Heart left ventricle (tissue), 16 donors: ENCODE results near the gene ERGIC1. TPM values are rescaled to one million over a fixed set of nuclear protein-coding genes. Genes with fewer than 3 reads are reported as not detected.

Experiments used
- ATAC-seq, 4 donors: fragments of 200-7000 bp; cut with Tn5 transposase; one replicate each; pipeline ENCODE4 v1.9.1; 2020 to 2022; ENCODE audit warnings: moderate library complexity in 4 of 4, mild to moderate bottlenecking in 3 of 4, moderate number of reproducible peaks in 1 of 4
- DNase-seq, 5 donors: peaks; one replicate each; pipeline ENCODE4 v3.0.0-alpha.2; 2020
- H3K27ac ChIP-seq, 12 donors: fragments of 200-600 bp; sonication (generic) in 4 of 12; one replicate each; pipeline versions ENCODE4 v1.5.0 to v1.8.0; 2016 to 2022; ENCODE audit warnings: mild to moderate bottlenecking in 2 of 12
- H3K27me3 ChIP-seq, 9 donors: fragments of 200-600 bp; sonication (generic) in 2 of 9; one replicate each; pipeline versions ENCODE4 v1.5.1 to v1.8.0; 2016 to 2022; ENCODE audit warnings: mild to moderate bottlenecking in 3 of 9
- H3K36me3 ChIP-seq, 9 donors: fragments of 200-600 bp; sonication (generic) in 2 of 9; one replicate each; pipeline versions ENCODE4 v1.5.0 to v1.8.0; 2018 to 2022; ENCODE audit warnings: mild to moderate bottlenecking in 2 of 9
- H3K4me1 ChIP-seq, 12 donors: fragments of 200-600 bp; sonication (generic) in 4 of 12; one replicate each; pipeline versions ENCODE4 v1.5.0 to v1.8.0; 2016 to 2022; ENCODE audit warnings: mild to moderate bottlenecking in 3 of 12
- H3K4me3 ChIP-seq, 12 donors: fragments of 200-600 bp; sonication (generic) in 4 of 12; one replicate each; pipeline versions ENCODE4 v1.5.0 to v1.8.0; 2017 to 2022; ENCODE audit warnings: mild to moderate bottlenecking in 9 of 12, moderate library complexity in 4 of 12
- H3K9me3 ChIP-seq, 12 donors: fragments of 200-600 bp; sonication (generic) in 4 of 12; one replicate each; pipeline versions ENCODE4 v1.5.0 to v1.8.0; 2016 to 2022; ENCODE audit warnings: mild to moderate bottlenecking in 1 of 12
- CTCF ChIP-seq, 12 donors: fragments of 200-600 bp; sonication (generic) in 4 of 12; IDR thresholded peaks; one replicate each; pipeline versions ENCODE4 v1.5.0 to v1.8.0; 2018 to 2022; ENCODE audit warnings: antibody characterized with exemption in 12 of 12, mild to moderate bottlenecking in 5 of 12
- POLR2A ChIP-seq, 2 donors: fragments of 450-650 bp; IDR thresholded peaks; one replicate each; pipeline ENCODE4 v1.6.1; 2017; ENCODE audit warnings: antibody characterized with exemption in 2 of 2, mild to moderate bottlenecking in 2 of 2, moderate library complexity in 2 of 2
- WGBS, 4 donors: extraction: QIAGEN DNeasy Blood & Tissue Kit in 2 of 4; methylation state at CpG; one replicate each; pipeline versions ENCODE4 v1.1.5 to v1.1.7; 2013 to 2018; 5-methylcytosine and 5-hydroxymethylcytosine counted together
- intact Hi-C, 10 donors: fragments of 100-400 bp; cut with DNase I; formaldehyde crosslinking; loops; one replicate each; pipeline versions ENCODE4 v1.11.1 to v1.14.2; 2022
- polyA plus RNA-seq, 2 donors: library from polyadenylated mRNA; stranded (reverse); fragments of 200-250 nt; gene quantifications; one replicate each; pipeline ENCODE4 v1.2.3, GENCODE V29; 2013
- total RNA-seq, 9 donors: library from RNA; depleted of rRNA in 2 of 9; stranded (reverse); fragments of >200 nt in 2 of 9; fragmentation: NEBNext Ultra II Directional in 3 of 9; extraction: Animal tissue kit (Norgen Biotek cat#: 25700) in 3 of 9; gene quantifications; one replicate each; pipeline versions ENCODE4 v1.1.0 to v1.2.4, GENCODE V29; 2016 to 2023
- donor health status: ischemic (EF 13 %, LVEDD 7.1; RV severe dilation, severe dysfunction).
- donor health status: healthy with polysubstance abuse.
- donor health status: DM: no; HTN: yes; CAD: no.
- donor health status: DM: no; HTN: no; CAD: no.
- donor health status: ischemic (EF 25% LVEDD 6.9; RV normal size, moderate dysfunction).
- donor health status: ischemic (EF 25% LVEDD 5.7; RV mildly dilated, moderate dysfunction).
- donor health status: healthy.
- donor health status: DM: yes; HTN: yes; CAD: no.
- donor health status: ischemic (EF 35%, LVEDD 5.7; RV mildly dilated, moderate dysfunction).
- donor health status: nonischemic (EF 11% LVEDD 7.7; RV severe dilation, severe dysfunction).
- donor health status: DM: yes; HTN: yes; CAD: no.
- donor health status: PGD.
- donor health status: ischemic (EF 29% LVEDD 5.4; RV normal size, mild dysfunction).
- donor health status: nonischemic (EF 23%, LVEDD 6.1; RV moderate dilation, normal function).

ERGIC1 gene
- total and polyA plus RNA-seq, 11 donors, result 66.6 to 115 (median 84.9) TPM

- H3K4me3 ChIP-seq, result no peak overlapping the region
- H3K36me3 ChIP-seq, result no peaks in the 10 kb centered on the region
- intact Hi-C loops, result loop anchor here in 5 of 10 donors (5.0 to 10.0 kb wide), 3 partner anchors 36 to 94 kb away; partner anchors contain the start of gene DUSP1 (in 4 of the 5)
- 83 to 94% (median 91%) methylated on average over 1 to 4 of the region's 4 CpGs for WGBS, 4 donors
- H3K4me1 ChIP-seq, result peaks cover 35 to 86% (median 67%) of the 10 kb centered on the region in 12 donors
- no peaks in the 10 kb centered on the region for H3K9me3 ChIP-seq
- peak in 1 of 5 donors; percentile 37 for DNase-seq
- H3K27me3 ChIP-seq, result no peaks in the 10 kb centered on the region
- TF ChIP-seq CTCF (IDR thresholded peaks at IDR 0.05), result no peak
- no peak for TF ChIP-seq POLR2A (IDR thresholded peaks at IDR 0.05)
- ATAC-seq, result no peak
- peak overlapping the region in 8 of 12 donors; percentile 34 to 96 (median 92) for H3K27ac ChIP-seq
Measured at GRCh38 chr5:172866378-172866777, 32.3 kb downstream of the ERGIC1 start.

GRCh38 chr5:172866802-172867748 lies 33.0 kb downstream of the ERGIC1 start:
- ATAC-seq (peak; percentile 22 to 84 (median 56)), DNase-seq (peak; percentile 53 to 91 (median 84))
- Histone ChIP-seq H3K4me3 (no peak overlapping the region), H3K9me3 (no peaks in the 10 kb centered on the region), H3K27ac (peak overlapping the region; percentile 11 to 99 (median 94)), H3K36me3 (no peaks in the 10 kb centered on the region), H3K4me1 (peaks cover 37 to 86% (median 67%) of the 10 kb centered on the region in 12 donors), H3K27me3 (no peaks in the 10 kb centered on the region)
- 40 to 55% (median 49%) methylated on average over 9 of the region's 9 CpGs for WGBS, 4 donors
- TF ChIP-seq POLR2A (IDR thresholded peaks at IDR 0.05), result no peak
- TF ChIP-seq CTCF (IDR thresholded peaks at IDR 0.05), result no peak
- intact Hi-C loops, result loop anchor here in 5 of 10 donors (5.0 to 10.0 kb wide), 3 partner anchors 35 to 95 kb away; partner anchors contain the start of gene DUSP1 (in 4 of the 5)

- DNase-seq (peak in 1 of 5 donors; percentile 16), ATAC-seq (no peak)
- no peak for TF ChIP-seq POLR2A (IDR thresholded peaks at IDR 0.05)
- TF ChIP-seq CTCF (IDR thresholded peaks at IDR 0.05), result no peak
- Histone ChIP-seq H3K4me3 (no peak overlapping the region), H3K27ac (peak overlapping the region; percentile 83 to 99 (median 94)), H3K9me3 (no peaks in the 10 kb centered on the region), H3K4me1 (peaks cover 37 to 86% (median 69%) of the 10 kb centered on the region in 12 donors), H3K36me3 (no peaks in the 10 kb centered on the region), H3K27me3 (no peaks in the 10 kb centered on the region)
- intact Hi-C loops, result loop anchor here in 7 of 10 donors (2.0 to 10.0 kb wide), 5 partner anchors 33 to 96 kb away; partner anchors contain the start of genes DUSP1 (in 4 of the 7) and ERGIC1 (in 1 of the 7)
- WGBS, 4 donors, result 65 to 76% (median 68%) methylated on average over 11 of the region's 11 CpGs
Measured at GRCh38 chr5:172867761-172868435, 33.8 kb downstream of the ERGIC1 start.
